Activated naive CD4-positive, alpha-beta T cell treated with anti-CD3 and anti-CD28 coated beads, Interleukin-2, amount 50 U/mL, for 72 hours (primary cell): ENCODE measurements around the gene PIBF1. TPM values are rescaled to one million over a fixed set of nuclear protein-coding genes. Genes with fewer than 3 reads are reported as not detected.
"Not testable (repeated sequence)": the region's sequence is repeated elsewhere in the genome, so short reads cannot be mapped to it uniquely, and the experiment has no call there.

ENCODE experiments used
- ATAC-seq, 2 donors: fragments of 150-1000 bp; cut with Tn5 transposase; 2 replicates each; pipeline ENCODE4 v1.10.0; 2021; ENCODE audit warnings: mild to moderate bottlenecking in 2 of 2, moderate library complexity in 2 of 2
- DNase-seq, 2 donors: peaks; one replicate each; pipeline ENCODE4 v3.0.0; 2021 to 2022; ENCODE audit warnings: low spot score in 2 of 2
- H3K27ac Mint-ChIP-seq, 2 donors: one replicate each; pipeline ENCODE4 v1.8.0; 2022; ENCODE audit warnings: mild to moderate bottlenecking in 2 of 2, mixed read lengths in 2 of 2
- H3K36me3 Mint-ChIP-seq, 2 donors: one replicate each; pipeline ENCODE4 v1.8.0; 2022; ENCODE audit warnings: mixed read lengths in 2 of 2
- H3K9me3 Mint-ChIP-seq, 2 donors: one replicate each; pipeline ENCODE4 v1.8.0; 2022; ENCODE audit warnings: mixed read lengths in 2 of 2
- total RNA-seq, 2 donors: library from RNA; stranded (reverse); gene quantifications; one replicate each; pipeline ENCODE4 v1.2.3, GENCODE V29; 2022

PIBF1 gene
- total RNA-seq, 2 donors from 2014 or later, result 26.2 to 28.9 TPM

- ATAC-seq, result peak; percentile 48 to 87
- H3K9me3 Mint-ChIP-seq, result no peaks in the 10 kb centered on the region
- H3K27ac Mint-ChIP-seq, result peak overlapping the region; percentile 23 to 83
- no peak for DNase-seq
- H3K36me3 Mint-ChIP-seq, result peaks cover 5 to 31% of the 10 kb centered on the region in 2 donors
These were observed 82.4 kb downstream of the PIBF1 start for GRCh38 chr13:72864142-72865011.

DNA sequence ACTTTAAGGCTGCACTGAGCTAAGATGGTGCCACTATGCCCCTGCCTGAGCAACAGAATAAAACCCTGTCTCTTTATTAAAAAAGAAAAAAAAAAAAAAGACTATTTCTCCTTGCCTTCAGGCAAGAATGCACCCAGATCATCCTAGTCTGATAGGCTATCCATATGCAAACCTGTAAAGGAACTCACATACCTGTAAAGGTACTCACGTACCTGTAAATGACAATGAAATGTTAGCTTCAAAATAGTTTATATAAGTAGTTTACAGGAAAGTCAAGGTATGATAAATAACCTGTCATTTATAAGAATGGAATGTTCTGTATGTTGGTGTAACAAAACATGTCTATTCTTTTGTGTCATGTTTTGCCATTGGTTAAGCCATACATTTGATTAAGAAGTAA lies 86.3 kb downstream of the PIBF1 start:
- Mint-ChIP-seq H3K36me3 (peaks cover 6 to 39% of the 10 kb centered on the region in 2 donors), H3K9me3 (peaks cover 0 to 4% of the 10 kb centered on the region in 2 donors), H3K27ac (no peak overlapping the region)
- no peak for DNase-seq
- ATAC-seq, result no peak

GRCh38 chr13:72875233-72875632 lies 93.3 kb downstream of the PIBF1 start:
- ATAC-seq (no peak), DNase-seq (no peak)
- H3K9me3 Mint-ChIP-seq, result peaks cover 0 to 7% of the 10 kb centered on the region in 2 donors
- no peak overlapping the region for H3K27ac Mint-ChIP-seq
- peaks cover 31 to 73% of the 10 kb centered on the region in 2 donors for H3K36me3 Mint-ChIP-seq

DNA sequence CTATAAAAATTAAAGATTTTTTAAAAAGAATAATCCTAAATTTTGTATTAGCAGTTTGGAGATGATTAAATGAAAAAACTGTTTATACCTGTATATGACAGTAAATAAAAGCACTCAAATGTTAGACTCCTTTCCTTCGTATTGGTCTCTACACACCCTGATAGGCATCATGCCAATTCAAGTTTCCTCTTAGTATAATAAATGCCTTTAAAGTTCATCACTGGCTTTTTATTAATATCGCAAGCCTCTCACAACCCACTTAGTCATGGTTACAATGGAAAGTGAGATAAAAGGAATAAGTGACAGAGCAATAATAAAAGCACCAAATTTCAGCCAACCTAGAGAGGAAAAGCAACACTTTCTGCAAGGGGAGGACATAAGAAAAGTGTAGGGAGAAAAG lies 102.2 kb downstream of the PIBF1 start:
- ATAC-seq, result no peak
- Mint-ChIP-seq H3K36me3 (peaks cover 12 to 21% of the 10 kb centered on the region in 2 donors), H3K27ac (no peak overlapping the region), H3K9me3 (no peaks in the 10 kb centered on the region)
- no peak for DNase-seq

- no peaks in the 10 kb centered on the region for H3K9me3 Mint-ChIP-seq
- peaks cover 12 to 13% of the 10 kb centered on the region in 2 donors for H3K36me3 Mint-ChIP-seq
- H3K27ac Mint-ChIP-seq, result peak overlapping the region in 1 of 2 donors; percentile 39
- ATAC-seq, result no peak
- no peak for DNase-seq
These were observed 104.5 kb downstream of the PIBF1 start for GRCh38 chr13:72886272-72887067.

- DNase-seq (no peak), ATAC-seq (no peak)
- no peak overlapping the region for H3K27ac Mint-ChIP-seq
- peaks cover 5% of the 10 kb centered on the region in 2 donors for H3K36me3 Mint-ChIP-seq
- no peaks in the 10 kb centered on the region for H3K9me3 Mint-ChIP-seq
These were observed 107.6 kb downstream of the PIBF1 start for GRCh38 chr13:72889495-72889894.

- Mint-ChIP-seq H3K27ac (no peak overlapping the region), H3K36me3 (peaks cover 5 to 6% of the 10 kb centered on the region in 2 donors), H3K9me3 (no peaks in the 10 kb centered on the region)
- ATAC-seq (peak in 1 of 2 donors; percentile 34), DNase-seq (no peak)
These were observed 108.6 kb downstream of the PIBF1 start for GRCh38 chr13:72890546-72890945.

GRCh38 chr13:72891423-72891822 lies 109.5 kb downstream of the PIBF1 start:
- ATAC-seq, result no peak
- peaks cover 14 to 15% of the 10 kb centered on the region in 2 donors for H3K36me3 Mint-ChIP-seq
- no peak for DNase-seq
- peaks cover 3% of the 10 kb centered on the region in 2 donors for H3K9me3 Mint-ChIP-seq
- no peak overlapping the region for H3K27ac Mint-ChIP-seq

DNA sequence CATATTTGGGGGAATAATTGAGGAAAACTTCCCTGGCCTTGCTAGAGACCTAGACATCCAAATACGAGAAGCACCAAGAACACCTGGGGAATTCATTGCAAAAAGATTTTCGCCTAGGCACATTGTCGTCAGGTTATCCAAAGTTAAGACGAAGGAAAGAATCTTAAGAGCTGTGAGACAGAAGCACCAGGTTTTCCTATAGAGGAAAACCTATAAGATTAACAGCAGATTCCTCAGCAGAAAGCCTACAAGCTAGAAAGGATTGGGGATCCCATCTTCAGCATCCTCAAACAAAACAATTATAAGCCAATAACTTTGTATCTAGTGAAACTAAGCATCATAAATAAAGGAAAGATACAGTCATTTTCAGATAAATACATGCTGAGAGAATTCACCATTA lies 114.9 kb downstream of the PIBF1 start:
- ATAC-seq, result no peak
- Mint-ChIP-seq H3K27ac (no peak overlapping the region), H3K9me3 (peaks cover 22 to 25% of the 10 kb centered on the region in 2 donors), H3K36me3 (peaks cover 26 to 34% of the 10 kb centered on the region in 2 donors)
- no peak for DNase-seq

- H3K27ac Mint-ChIP-seq, ATAC-seq, DNase-seq: not testable (repeated sequence)
- H3K36me3 Mint-ChIP-seq, result peaks cover 15 to 24% of the 10 kb centered on the region in 2 donors
- H3K9me3 Mint-ChIP-seq, result peaks cover 18 to 21% of the 10 kb centered on the region in 2 donors
These were observed 119.6 kb downstream of the PIBF1 start for GRCh38 chr13:72901546-72901945.

DNA sequence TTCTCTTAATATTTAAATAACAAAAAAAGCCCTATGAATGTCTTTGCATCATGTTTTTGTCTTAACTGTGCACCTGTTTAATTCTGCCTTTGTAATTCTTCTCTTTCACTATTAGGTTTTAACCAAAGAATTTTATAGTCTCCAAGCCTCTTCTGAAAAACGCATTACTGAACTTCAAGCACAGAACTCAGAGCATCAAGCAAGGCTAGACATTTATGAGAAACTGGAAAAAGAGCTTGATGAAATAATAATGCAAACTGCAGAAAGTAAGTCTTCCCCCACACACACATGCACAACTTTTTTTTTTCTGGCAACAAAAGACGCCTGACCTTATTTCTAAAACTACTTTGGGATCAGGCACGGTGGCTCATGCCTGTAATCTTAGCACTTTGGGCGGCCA lies 126.5 kb downstream of the PIBF1 start:
- H3K9me3 Mint-ChIP-seq, result no peaks in the 10 kb centered on the region
- H3K36me3 Mint-ChIP-seq, result peaks cover 9 to 18% of the 10 kb centered on the region in 2 donors
- ATAC-seq (no peak), DNase-seq (no peak)
- no peak overlapping the region for H3K27ac Mint-ChIP-seq

DNA sequence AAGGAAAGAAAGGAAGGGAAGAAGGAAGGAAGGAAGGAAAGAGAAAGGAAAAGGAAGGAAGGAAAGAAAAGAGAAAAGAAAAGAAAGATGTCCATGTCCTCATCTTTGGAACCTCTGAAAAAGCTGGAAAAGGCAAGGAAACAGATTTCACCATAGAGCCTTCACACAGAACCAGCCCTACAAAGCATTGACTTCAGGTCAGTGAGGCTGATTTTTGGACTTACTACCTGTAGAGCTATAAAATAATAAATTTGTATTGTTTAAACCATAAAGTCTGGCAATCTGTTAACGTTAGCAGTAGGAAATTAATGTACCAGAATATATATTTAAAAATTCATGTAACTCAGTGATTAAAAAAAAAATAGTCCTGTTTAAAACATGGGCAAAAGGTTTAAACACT lies 130.0 kb downstream of the PIBF1 start:
- ATAC-seq (no peak), DNase-seq (no peak)
- Mint-ChIP-seq H3K36me3 (peaks cover 9 to 18% of the 10 kb centered on the region in 2 donors), H3K9me3 (no peaks in the 10 kb centered on the region), H3K27ac (no peak overlapping the region)

DNA sequence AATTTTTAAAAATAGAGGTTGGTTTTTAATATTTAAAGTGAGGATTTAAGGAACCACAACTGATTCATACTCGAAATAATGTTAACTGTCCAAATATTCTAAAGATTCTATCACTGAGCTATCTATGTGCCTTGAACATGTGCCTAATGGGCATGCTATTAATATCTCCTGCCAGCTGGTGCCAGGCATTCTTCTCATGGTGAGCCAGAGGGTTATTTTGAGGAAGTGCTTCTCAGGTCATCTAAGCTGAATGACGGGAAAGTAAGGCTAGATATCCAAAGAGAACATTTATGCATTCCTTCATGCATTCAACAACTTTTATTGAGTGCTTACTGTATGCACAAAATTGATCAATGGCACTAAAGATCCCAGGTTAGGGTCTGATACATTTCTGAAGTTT lies 138.2 kb downstream of the PIBF1 start:
- no peak for ATAC-seq
- Mint-ChIP-seq H3K36me3 (peaks cover 5 to 13% of the 10 kb centered on the region in 2 donors), H3K9me3 (no peaks in the 10 kb centered on the region), H3K27ac (no peak overlapping the region)
- no peak for DNase-seq

- no peaks in the 10 kb centered on the region for H3K9me3 Mint-ChIP-seq
- peaks cover 10 to 29% of the 10 kb centered on the region in 2 donors for H3K36me3 Mint-ChIP-seq
- DNase-seq (no peak), ATAC-seq (no peak)
- no peak overlapping the region for H3K27ac Mint-ChIP-seq
These were observed 149.4 kb downstream of the PIBF1 start for GRCh38 chr13:72931311-72931710.

DNA sequence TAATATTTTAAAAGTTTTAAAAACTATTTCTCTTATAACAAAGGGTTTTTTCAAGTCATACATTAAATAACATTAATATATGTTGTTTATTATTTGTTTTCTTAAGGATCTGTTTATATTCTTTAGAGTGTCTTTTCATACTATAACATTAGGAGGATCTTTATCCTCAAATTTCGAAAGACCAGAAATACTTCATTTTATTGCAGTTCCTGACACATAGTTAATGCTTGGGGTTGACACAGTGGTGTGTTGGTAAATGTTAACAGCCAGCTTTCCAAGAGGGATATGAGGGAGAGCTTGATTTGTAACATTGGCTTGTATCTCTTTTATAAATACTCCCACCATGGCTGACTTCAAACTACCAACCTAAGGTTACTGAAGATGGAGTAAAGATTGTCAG lies 150.3 kb downstream of the PIBF1 start:
- Mint-ChIP-seq H3K9me3 (no peaks in the 10 kb centered on the region), H3K27ac (no peak overlapping the region)

DNA sequence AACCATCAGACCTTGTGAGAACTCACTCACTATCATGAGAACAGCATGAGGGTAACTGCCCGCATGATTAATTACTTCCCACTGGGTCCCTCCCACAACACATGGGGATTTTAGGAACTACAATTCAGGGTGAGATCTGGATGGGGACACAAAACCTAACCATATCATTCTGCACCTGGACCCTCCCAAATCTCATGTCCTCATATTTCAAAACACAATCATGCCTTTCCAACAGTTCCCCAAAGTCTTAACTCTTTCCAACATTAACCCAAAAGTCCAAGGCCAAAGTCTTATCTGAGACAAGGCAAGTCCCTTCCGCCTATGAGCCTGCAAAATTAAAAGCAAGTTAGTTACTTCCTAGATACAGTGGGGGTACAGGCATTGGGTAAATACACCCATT lies 164.3 kb downstream of the PIBF1 start:
- not testable (repeated sequence) for H3K27ac Mint-ChIP-seq, DNase-seq, H3K9me3 Mint-ChIP-seq, ATAC-seq
- peaks cover 32 to 34% of the 10 kb centered on the region in 2 donors for H3K36me3 Mint-ChIP-seq

More for the DNA sequence above, 150.3 kb downstream of the PIBF1 start:
- peaks cover 10 to 29% of the 10 kb centered on the region in 2 donors for H3K36me3 Mint-ChIP-seq
- no peak for DNase-seq
- no peak for ATAC-seq

GRCh38 chr13:72952529-72953141 lies 170.7 kb downstream of the PIBF1 start:
- Mint-ChIP-seq H3K36me3 (peaks cover 30 to 33% of the 10 kb centered on the region in 2 donors), H3K9me3 (peaks cover 0 to 17% of the 10 kb centered on the region in 2 donors), H3K27ac (no peak overlapping the region)
- DNase-seq, result no peak
- no peak for ATAC-seq
